ENCODE data around the gene CCDC201. TPM values are rescaled to one million over a fixed set of nuclear protein-coding genes. Genes with fewer than 3 reads are reported as not detected.
"Not testable (repeated sequence)": the region's sequence is repeated elsewhere in the genome, so short reads cannot be mapped to it uniquely, and the experiment has no call there.

CCDC201 gene
- polyA plus RNA-seq, 4 donors = not detected

GRCh38 chr7:45827731-45828130, 45.2 kb downstream of the CCDC201 start:
- DNase-seq (ENCODE audit: low read depth in 4 of 4, low spot score in 3 of 4) = not testable (repeated sequence)

- DNase-seq (ENCODE audit: low read depth in 4 of 4, low spot score in 3 of 4) = not testable (repeated sequence)
Measured at GRCh38 chr7:45826550-45826949, 46.3 kb downstream of the CCDC201 start.

- not testable (repeated sequence) for DNase-seq (ENCODE audit: low read depth in 4 of 4, low spot score in 3 of 4)
Measured at GRCh38 chr7:45818763-45819162, 54.1 kb downstream of the CCDC201 start.

DNA sequence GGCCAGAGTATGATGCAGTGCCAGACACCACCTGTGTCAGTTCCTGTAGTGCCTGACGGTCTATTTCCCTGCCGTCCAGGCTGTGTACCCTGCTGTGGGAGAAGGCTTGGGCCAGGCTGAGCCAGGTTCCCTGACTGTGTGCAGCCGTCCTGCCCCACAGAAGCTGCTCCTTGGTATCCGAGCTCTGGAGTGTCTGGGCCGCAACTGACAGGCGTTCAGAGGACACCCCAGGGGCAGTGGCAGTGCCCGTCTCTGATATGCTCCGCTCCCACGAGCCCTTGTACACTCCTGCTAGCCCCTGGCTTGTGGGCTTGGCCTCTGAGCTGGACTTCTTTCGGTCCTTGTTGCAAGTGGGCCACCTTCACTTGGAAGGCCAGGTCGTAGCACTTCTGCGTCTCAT, 55.0 kb downstream of the CCDC201 start:
- not testable (repeated sequence) for DNase-seq (ENCODE audit: low read depth in 4 of 4, low spot score in 3 of 4)

GRCh38 chr7:45817016-45817415, 55.9 kb downstream of the CCDC201 start:
- DNase-seq (ENCODE audit: low read depth in 4 of 4, low spot score in 3 of 4) = not testable (repeated sequence)

DNA sequence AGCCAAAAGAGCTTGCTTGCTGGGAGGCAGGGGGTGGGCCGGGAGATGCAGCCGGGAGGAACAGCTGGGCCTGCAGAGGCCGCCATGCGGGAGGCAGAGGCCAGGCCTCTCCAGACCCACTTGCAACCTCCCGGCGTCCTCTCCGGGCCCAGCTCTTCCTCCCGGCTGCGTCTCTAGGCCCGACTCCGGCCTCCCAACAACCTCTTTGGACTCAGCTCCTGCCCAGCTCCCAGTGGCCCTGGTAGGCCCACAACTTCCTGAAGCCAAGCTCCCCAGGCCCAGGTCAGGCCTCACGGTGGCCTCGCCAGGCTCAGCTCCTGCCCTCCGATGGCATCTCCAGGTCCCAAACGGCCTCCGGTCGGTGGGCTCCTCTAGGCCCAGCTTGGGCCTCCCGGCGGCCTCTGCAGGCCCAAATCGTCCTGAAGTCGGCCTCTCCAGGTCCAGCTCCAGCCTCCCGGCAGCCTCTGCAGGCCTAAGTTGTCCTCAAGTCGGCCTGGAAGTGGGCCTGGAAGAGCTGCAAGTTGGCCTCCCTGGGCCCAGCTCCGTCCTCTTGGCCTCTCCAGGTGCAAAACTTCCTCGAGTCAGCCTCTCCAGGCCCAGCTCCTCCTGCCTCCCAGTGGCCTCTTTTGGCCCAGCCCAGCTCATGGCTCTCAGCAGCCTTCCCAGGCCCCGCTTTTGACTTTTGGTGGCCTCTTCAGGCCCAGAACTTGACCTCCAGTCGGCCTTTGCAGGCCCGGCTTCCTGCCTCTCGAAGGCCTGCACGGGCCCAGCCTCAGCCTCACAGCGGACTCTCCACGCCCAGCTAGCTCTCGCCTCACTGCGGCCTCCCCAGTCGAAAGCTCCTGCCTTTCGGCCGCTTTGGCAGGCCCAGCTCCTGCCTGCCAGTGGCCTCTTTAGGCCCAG, 58.4 kb downstream of the CCDC201 start:
- not testable (repeated sequence) for DNase-seq (ENCODE audit: low read depth in 4 of 4, low spot score in 3 of 4)

DNA sequence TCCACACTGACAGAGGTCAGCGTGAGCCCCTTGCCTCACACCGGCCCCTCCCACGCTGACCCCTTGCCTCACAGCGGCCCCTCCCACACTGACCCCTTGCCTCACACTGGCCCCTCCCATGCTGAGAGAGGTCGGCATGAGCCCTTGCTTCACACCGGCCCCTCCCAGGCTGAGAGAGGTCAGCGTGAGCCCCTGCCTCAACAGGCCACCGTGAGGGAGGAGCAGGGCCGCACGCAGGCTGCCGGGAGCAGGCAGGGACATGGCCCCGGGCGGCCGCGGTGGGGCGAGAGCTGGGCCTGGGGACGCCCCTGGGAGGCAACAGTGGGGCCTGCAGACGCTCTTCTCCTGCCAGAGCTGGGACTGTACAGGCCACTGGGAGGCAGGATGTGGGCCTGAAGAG, 59.1 kb downstream of the CCDC201 start:
- not testable (repeated sequence) for DNase-seq (ENCODE audit: low read depth in 4 of 4, low spot score in 3 of 4)

- DNase-seq (ENCODE audit: low read depth in 4 of 4, low spot score in 3 of 4) = no peak
Measured at GRCh38 chr7:45812946-45813345, 59.9 kb downstream of the CCDC201 start.

DNA sequence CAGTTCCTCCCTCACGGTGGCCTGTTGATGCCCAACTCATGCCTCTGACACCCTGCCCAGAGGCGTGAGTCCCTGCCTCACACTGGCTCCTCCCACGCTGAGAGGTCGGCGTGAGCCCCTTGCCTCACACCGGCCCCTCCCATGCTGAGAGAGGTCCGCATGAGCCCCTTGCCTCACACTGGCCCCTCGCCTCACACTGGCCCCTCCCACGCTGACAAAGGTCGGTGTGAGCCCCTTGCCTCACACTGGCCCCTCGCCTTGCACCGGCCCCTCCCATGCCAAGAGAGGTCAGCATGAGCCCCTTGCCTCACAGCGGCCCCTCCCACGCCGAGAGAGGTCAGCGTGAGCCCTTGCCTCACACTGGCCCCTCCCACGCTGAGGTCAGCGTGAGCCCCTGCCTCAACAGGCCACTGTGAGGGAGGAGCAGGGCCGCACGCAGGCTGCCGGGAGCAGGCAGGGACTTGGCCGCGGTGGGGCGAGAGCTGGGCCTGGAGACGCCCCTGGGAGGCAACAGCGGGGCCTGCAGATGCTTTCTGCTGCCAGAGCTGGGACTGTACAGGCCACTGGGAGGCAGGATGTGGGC, 61.1 kb downstream of the CCDC201 start:
- not testable (repeated sequence) for DNase-seq (ENCODE audit: low read depth in 4 of 4, low spot score in 3 of 4)

GRCh38 chr7:45810451-45811005, 62.4 kb downstream of the CCDC201 start:
- DNase-seq (ENCODE audit: low read depth in 4 of 4, low spot score in 3 of 4) = not testable (repeated sequence)

Other genes starting within 250 kb of the CCDC201 start
- 1 to 10 TPM in 1 of 4 donors, under 1 TPM in 3; 0.43 to 1.7 (median 0.69) TPM for gene IGFBP1, start 15.4 kb upstream of the CCDC201 start, polyA plus RNA-seq (ENCODE audit: insufficient read length in 4 of 4)
- gene IGFBP3, start 48.2 kb upstream of the CCDC201 start, polyA plus RNA-seq (ENCODE audit: insufficient read length in 4 of 4) = 100 to 1,000 TPM in 3 of 4 donors, 10 to 100 TPM in 1; 93.7 to 175 (median 109) TPM

Data from left renal pelvis (tissue), 4 donors.